ENCODE measurements around the gene MAGEA6.
"Not testable (repeated sequence)": the region's sequence is repeated elsewhere in the genome, so short reads cannot be mapped to it uniquely, and the experiment has no call there.

MAGEA6 gene

DNA sequence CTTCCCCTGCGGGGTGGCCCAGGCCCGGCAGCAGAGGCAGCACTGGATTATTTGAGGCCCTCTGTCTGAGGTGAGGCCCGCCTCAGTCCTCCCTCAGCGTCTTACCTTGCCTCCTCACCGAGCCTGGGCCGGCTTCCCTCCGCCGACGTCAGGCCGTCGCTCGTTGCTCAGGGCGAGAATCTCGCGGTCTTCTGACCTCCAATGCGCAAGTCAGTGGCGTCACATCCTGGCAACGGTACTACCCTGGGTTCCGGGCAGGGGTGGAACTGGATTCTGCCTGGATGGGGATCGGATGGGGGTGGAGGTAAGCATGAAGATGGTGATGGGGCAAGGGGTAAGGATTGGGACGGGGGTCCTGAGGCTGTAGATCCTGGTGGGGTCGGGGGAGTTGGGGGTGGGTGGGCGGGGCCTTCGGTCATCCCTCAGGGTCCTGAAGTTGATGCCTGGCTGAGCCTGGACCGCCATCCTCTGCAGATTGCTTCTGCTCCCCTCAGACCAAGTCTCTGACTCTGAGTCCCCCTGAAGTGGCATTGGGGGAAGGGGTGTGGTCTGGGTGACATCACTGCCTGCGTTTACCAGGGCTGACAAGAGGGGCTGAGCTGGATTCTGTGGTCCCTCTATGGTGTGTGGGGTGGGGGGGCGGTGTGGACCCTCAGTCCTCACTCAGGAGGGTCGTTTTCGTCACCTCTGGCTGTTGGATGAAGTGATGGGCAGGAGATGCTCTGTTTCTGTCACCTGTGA is at the start of gene MAGEA6:
Gene MAGEA6 (minus strand): TSS at position 141 of the 741 bp plus-strand sequence. CDS start 2,039 bp downstream, outside the sequence.
- DNase-seq (ENCODE audit: low spot score): not testable (repeated sequence)

DNA sequence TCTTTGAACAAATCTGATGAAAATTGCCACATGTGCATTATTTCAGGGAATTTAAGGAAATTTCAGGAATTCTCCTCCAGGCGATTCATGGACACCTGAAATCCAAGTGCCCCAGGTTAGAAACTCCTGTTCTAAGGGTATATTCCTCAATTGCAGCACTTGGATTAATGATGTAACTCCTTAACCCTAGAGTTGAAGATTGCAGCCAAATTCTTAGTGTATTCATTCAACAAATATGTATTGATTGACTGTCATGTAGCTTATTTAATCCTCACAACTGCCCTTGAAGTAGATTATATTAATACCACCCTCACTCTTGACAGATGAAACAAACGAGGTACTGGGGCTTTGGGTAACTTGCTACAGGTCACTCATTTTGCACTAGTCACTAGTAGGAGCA is 49.8 kb upstream of the MAGEA6 start:
- DNase-seq (ENCODE audit: low spot score): no peak

DNA sequence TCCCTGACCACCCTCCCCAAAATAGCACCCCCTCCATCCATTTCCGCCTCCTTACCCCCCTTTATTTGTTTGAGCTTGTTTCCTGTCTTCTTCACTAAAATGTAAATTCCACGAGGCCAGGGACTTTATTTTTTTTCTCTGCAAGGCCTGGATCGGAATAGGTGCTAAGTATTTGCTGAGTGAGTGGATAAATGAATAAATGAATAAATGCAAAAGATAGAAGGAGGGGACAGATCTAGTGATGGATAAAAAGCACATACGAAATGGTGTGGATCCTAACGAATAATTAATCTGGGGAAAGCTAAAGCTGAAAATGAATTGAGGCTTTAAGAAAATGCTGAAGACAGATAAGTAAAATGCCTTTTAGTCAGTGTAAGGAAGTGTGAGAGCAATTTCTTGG is 48.9 kb upstream of the MAGEA6 start:
- no peak for DNase-seq (ENCODE audit: low spot score)

- DNase-seq (ENCODE audit: low spot score): peak; percentile 53
These were observed 47.7 kb upstream of the MAGEA6 start for GRCh38 chrX:152817078-152817764.

DNA sequence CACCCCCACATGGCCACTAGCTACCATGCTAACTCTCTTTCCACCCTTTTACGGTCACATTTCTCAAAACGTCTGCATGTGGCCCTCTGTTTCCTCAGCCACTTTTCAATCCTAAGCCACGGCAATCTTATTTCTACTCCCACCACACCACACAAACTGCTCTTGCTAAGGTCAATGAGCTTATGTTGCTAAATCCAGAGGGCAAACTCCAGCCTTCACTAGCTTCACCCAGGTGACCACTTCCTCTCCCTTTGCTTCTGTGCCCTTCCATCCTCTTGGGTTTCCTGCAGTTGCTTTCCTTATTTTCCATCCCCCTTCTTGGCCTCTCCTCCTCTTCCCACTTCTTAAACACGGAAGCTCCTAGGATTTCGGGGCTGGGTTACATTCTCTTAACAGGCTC is 44.6 kb upstream of the MAGEA6 start:
- DNase-seq (ENCODE audit: low spot score): no peak

DNA sequence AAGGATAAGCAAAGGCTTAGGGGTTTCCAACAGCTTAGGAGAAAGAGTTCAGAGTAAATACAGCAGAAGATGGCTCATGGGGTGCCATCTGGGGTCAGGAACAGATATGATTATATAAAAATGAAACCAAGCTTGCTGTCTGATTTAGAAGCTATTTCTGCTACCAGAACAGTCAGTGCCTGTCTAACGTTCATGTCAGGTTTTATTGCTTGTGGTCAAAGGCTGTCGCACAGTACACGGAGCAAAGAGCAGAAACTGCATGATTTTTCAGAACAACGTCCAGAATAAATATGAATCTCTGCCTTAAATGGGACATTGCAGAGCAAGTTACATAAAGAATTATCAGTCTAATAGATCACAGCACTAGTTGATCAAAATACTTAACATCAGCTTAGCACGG is 43.7 kb upstream of the MAGEA6 start:
- no peak for DNase-seq (ENCODE audit: low spot score)

DNA sequence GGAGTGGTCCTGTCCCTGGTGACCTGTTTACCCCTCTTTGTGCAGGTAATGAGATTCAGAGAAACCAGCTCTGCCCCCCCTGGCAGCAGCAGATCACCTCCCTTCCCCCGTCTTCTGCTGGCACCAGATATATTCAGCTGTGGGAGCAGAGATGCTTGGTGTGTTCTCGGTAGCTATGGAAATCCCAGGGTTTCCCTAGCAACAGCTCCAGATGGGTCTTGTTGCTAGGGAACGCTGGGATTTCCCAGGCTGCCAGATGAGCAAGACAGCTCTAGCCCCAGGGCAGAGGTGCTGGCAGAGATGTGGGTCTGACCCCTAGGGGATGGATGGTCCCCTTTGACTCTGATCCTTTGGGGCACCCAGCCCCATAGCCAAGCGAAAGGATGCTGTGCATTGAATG is 40.9 kb upstream of the MAGEA6 start:
- no peak for DNase-seq (ENCODE audit: low spot score)

DNA sequence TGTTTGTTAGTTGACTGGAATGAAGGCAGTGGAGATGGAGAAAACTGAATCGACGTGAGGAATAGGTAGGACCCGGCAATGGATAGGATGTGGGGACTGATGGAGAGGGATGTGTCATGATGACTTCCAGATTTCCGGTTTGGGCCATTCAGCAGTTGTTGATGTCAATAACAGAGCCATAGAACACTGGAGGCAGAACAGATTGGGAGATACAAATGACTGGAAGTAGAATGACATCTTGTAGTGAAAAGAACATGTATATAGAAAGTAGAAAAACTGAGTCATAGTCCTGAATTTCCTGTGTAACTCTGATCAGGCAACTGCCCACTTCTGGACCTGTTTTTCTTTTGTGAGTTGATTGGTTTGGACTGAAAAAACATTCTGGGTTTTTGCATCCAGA is 36.5 kb upstream of the MAGEA6 start:
- DNase-seq (ENCODE audit: low spot score): no peak

DNA sequence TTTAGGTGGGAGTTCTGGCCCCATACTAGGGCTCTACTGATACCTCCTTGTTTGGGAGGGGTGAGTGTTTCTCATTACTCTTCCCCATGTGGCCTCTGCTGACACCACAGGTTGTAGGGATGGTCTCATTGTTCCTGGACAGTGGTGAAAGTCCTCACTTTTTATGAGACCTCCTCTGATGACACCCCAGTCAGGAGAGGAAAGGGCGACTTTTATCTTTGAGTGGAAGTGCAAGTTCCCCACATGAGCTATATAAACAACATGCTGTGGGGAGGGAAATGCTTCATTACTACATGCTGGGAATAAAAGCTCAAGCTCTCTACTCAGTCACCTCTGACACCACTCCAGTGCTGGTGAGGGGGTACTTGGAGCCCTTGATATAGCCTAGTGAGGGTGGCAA is 29.5 kb upstream of the MAGEA6 start:
- no peak for DNase-seq (ENCODE audit: low spot score)

- DNase-seq (ENCODE audit: low spot score): not testable (repeated sequence)
These were observed 17.6 kb upstream of the MAGEA6 start for GRCh38 chrX:152787062-152787461.

GRCh38 chrX:152766562-152766961 is 2.9 kb downstream of the MAGEA6 start:
- not testable (repeated sequence) for DNase-seq (ENCODE audit: low spot score)

GRCh38 chrX:152761582-152761981 is 7.9 kb downstream of the MAGEA6 start:
- DNase-seq (ENCODE audit: low spot score): not testable (repeated sequence)

DNA sequence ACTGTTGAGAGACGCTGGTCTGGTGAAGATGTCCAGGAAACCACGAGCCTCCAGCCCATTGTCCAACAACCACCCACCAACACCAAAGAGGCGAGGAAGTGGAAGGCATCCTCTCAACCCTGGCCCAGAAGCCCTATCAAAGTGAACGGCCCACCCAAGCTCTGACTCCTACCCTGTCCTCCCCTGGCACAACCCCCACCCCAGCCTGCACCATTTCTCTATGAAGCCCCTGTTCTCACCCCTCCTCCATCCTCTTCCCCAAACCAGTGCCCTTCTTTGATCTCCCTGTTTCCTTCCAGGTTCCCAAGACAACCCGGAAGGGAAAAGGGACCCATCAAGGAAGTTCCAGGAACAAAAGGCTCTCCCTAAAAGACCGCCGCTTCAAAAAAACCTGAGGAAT is 9.9 kb downstream of the MAGEA6 start:
- DNase-seq (ENCODE audit: low spot score): not testable (repeated sequence)

- not testable (repeated sequence) for DNase-seq (ENCODE audit: low spot score)
These were observed 10.6 kb downstream of the MAGEA6 start, which contains the start of gene CSAG3 for GRCh38 chrX:152758918-152759317. Gene CSAG3, plus strand, starts transcription at chrX:152759218.

GRCh38 chrX:152754871-152755270 is 14.6 kb downstream of the MAGEA6 start:
- not testable (repeated sequence) for DNase-seq (ENCODE audit: low spot score)

GRCh38 chrX:152753686-152754650 is 15.5 kb downstream of the MAGEA6 start, which contains the start of gene MAGEA2:
Gene MAGEA2, minus strand, starts transcription at chrX:152753842. Its CDS starts 2,479 bp downstream, at chrX:152751363.
- DNase-seq (ENCODE audit: low spot score): not testable (repeated sequence)

DNA sequence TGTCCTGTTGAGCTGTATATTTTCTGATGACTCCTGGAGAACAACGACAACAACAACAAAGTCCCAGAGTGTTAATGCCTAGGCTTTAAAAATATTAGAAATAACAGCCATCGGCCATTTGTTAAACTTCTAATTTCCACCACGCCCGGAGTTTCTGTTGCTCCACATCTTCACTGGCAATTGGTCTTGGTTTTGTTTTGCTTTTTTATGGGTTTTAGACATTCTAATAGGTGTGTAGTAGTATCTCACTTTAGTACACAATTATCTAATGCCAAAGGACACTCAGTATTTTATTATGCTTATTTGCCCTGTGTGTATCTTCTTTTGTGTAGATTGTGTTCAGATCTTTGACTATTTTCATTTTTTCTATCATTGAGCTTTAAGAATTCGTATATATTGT is 30.9 kb downstream of the MAGEA6 start:
- no peak for DNase-seq (ENCODE audit: low spot score)

DNA sequence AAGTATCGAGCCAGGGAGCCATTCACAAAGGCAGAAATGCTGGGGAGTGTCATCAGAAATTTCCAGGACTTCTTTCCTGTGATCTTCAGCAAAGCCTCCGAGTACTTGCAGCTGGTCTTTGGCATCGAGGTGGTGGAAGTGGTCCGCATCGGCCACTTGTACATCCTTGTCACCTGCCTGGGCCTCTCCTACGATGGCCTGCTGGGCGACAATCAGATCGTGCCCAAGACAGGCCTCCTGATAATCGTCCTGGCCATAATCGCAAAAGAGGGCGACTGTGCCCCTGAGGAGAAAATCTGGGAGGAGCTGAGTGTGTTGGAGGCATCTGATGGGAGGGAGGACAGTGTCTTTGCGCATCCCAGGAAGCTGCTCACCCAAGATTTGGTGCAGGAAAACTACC is 33.0 kb downstream of the MAGEA6 start:
- not testable (repeated sequence) for DNase-seq (ENCODE audit: low spot score)

DNA sequence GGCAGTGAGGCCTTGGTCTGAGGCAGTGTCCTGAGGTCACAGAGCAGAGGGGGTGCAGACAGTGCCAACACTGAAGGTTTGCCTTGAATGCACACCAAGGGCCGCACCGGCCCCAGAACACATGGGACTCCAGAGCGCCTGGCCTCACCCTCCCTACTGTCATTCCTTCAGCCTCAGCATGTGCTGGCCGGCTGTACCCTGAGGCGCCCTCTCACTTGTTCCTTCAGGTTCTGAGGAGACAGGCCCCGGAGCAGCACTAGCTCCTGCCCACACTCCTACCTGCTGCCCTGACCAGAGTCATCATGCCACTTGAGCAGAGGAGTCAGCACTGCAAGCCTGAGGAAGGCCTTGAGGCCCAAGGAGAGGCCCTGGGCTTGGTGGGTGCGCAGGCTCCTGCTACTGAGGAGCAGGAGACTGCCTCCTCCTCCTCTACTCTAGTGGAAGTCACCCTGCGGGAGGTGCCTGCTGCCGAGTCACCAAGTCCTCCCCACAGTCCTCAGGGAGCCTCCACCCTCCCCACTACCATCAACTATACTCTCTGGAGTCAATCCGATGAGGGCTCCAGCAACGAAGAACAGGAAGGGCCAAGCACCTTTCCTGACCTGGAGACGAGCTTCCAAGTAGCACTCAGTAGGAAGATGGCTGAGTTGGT is 33.5 kb downstream of the MAGEA6 start:
- DNase-seq (ENCODE audit: low spot score): no peak

- DNase-seq (ENCODE audit: low spot score): no peak
These were observed 34.4 kb downstream of the MAGEA6 start for GRCh38 chrX:152735101-152735500.

- not testable (repeated sequence) for DNase-seq (ENCODE audit: low spot score)
These were observed 35.2 kb downstream of the MAGEA6 start for GRCh38 chrX:152734143-152734858.
